Activated CD4-positive, alpha-beta T cell treated with anti-CD3 and anti-CD28 coated beads, Interleukin-2, amount 10 ng/mL, durations not matched to agents 7 days and 5 days (primary cell): ENCODE results near the gene PPA2. TPM values are rescaled to one million over a fixed set of nuclear protein-coding genes. Genes with fewer than 3 reads are reported as not detected.

Source experiments
- CTCF ChIA-PET: fragments of 350-600 bp; sonication (Branson Sonifier 250); formaldehyde crosslinking; loops from one replicate; lab custom pipeline; 2021; ENCODE audit warnings: antibody characterized with exemption; lab: Charles Lee
- POLR2A ChIA-PET: fragments of 350-600 bp; sonication (Branson Sonifier 250); formaldehyde crosslinking; loops from one replicate; lab custom pipeline; 2021; ENCODE audit warnings: antibody characterized with exemption; lab: Charles Lee
- DNase-seq: peaks from one replicate; pipeline ENCODE4 v3.0.0-alpha.2; 2020
- H3K27ac Mint-ChIP-seq: one replicate; pipeline ENCODE4 v1.8.0; 2021; ENCODE audit warnings: mild to moderate bottlenecking, moderate library complexity, mixed read lengths
- H3K27me3 Mint-ChIP-seq: one replicate; pipeline ENCODE4 v1.8.0; 2021; ENCODE audit warnings: mixed read lengths
- H3K36me3 Mint-ChIP-seq: one replicate; pipeline ENCODE4 v1.8.0; 2021; ENCODE audit warnings: low read depth, mixed read lengths
- H3K4me1 Mint-ChIP-seq: one replicate; pipeline ENCODE4 v1.8.0; 2021; ENCODE audit warnings: mixed read lengths
- H3K4me3 Mint-ChIP-seq: one replicate; pipeline ENCODE4 v1.8.0; 2021; ENCODE audit warnings: mild to moderate bottlenecking, moderate library complexity, mixed read lengths
- H3K9me3 Mint-ChIP-seq: one replicate; pipeline ENCODE4 v1.8.0; 2021; ENCODE audit warnings: mixed read lengths
- total RNA-seq, 2 experiments: library from RNA; stranded (reverse); gene quantifications; one replicate each; pipeline ENCODE4 v1.2.3, GENCODE V29; 2021

The PPA2 gene
- total RNA-seq = 10 to 100 TPM; 40.1 to 49.8 TPM

- Mint-ChIP-seq H3K36me3 (peaks cover 9% of the 10 kb centered on the region), H3K27ac (peak within 1 kb of the TSS; percentile 99), H3K4me1 (peaks cover 36% of the 10 kb centered on the region), H3K4me3 (peak within 1 kb of the TSS; percentile 98), H3K27me3 (peaks cover 4% of the 10 kb centered on the region), H3K9me3 (no peaks in the 10 kb centered on the region)
- ChIA-PET CTCF (interaction anchor here (0.8 to 2.6 kb wide), 24 partner anchors 9 to 543 kb away, joined by 3 to 13 read pairs (median 4); partner anchors contain the start of gene TET2), POLR2A (no interaction called here)
- DNase-seq = peak; percentile 68
Measured at GRCh38 chr4:105473324-105474098, at the start of gene PPA2. Gene PPA2, minus strand, starts transcription at chr4:105474062. Its CDS starts 12 bp downstream, at chr4:105474050.

DNA sequence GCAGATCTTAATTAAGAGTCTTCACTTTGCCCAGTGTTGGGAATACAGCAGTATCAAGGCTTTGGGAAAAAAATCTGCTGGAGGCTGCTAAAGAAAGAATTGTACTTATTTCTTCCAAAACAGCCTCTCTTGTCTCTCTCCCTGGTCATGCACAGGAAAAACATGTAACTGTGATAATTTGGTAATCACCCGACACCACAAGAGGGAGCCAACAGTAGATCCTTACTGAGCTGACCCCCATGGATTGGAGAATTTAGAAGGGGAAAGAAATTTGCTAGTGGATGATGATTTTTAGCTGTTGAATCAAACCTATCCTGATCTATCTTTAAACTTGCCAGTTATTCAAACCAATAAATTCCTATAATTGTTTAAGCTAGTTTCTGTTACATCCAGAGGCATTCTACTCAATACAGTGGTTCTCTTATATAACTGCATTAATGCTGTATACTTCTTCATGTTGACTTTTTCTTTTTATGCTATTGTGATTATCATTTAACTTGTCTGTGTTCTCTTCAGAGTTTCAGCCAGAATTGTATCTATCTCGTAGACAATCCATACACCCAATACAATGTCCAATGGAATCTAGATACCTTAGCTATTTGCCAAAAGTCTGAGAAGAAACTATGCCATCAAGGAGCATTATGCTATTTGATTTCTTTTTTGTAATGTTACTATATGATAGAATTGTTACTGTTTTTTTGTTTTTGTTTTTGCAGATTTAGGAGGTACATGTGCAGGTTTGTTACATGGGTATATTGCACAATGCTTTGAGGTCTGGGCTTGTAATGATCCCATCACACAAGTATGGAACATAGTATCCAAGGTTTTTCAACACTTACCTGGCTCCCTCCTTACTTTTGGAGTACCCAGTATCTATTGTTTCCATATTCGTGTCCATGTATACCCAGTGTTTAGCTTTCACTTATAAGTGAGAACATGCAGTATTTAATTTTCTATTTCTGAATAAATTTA lies 47.2 kb upstream of the PPA2 start:
- POLR2A ChIA-PET = no interaction called here
- no peak overlapping the region for H3K4me3 Mint-ChIP-seq
- CTCF ChIA-PET = no interaction called here
- no peaks in the 10 kb centered on the region for H3K4me1 Mint-ChIP-seq
- peaks cover 7% of the 10 kb centered on the region for H3K27me3 Mint-ChIP-seq
- H3K27ac Mint-ChIP-seq = no peak overlapping the region
- no peaks in the 10 kb centered on the region for H3K9me3 Mint-ChIP-seq
- no peaks in the 10 kb centered on the region for H3K36me3 Mint-ChIP-seq
- DNase-seq = peak; percentile 24

GRCh38 chr4:105510245-105510644 lies 36.4 kb upstream of the PPA2 start:
- no peaks in the 10 kb centered on the region for H3K4me1 Mint-ChIP-seq
- DNase-seq = no peak
- ChIA-PET POLR2A (no interaction called here), CTCF (no interaction called here)
- H3K9me3 Mint-ChIP-seq = peaks cover 4% of the 10 kb centered on the region
- H3K4me3 Mint-ChIP-seq = no peak overlapping the region
- peaks cover 23% of the 10 kb centered on the region for H3K27me3 Mint-ChIP-seq
- H3K36me3 Mint-ChIP-seq = no peaks in the 10 kb centered on the region
- H3K27ac Mint-ChIP-seq = no peak overlapping the region

GRCh38 chr4:105509714-105510113 lies 35.9 kb upstream of the PPA2 start:
- CTCF ChIA-PET = no interaction called here
- POLR2A ChIA-PET = no interaction called here
- Mint-ChIP-seq H3K4me1 (no peaks in the 10 kb centered on the region), H3K9me3 (peaks cover 4% of the 10 kb centered on the region), H3K27me3 (peaks cover 20% of the 10 kb centered on the region), H3K4me3 (no peak overlapping the region), H3K36me3 (no peaks in the 10 kb centered on the region), H3K27ac (no peak overlapping the region)
- no peak for DNase-seq

- ChIA-PET CTCF (no interaction called here), POLR2A (no interaction called here)
- peaks cover 15% of the 10 kb centered on the region for H3K27me3 Mint-ChIP-seq
- no peak overlapping the region for H3K4me3 Mint-ChIP-seq
- DNase-seq = no peak
- H3K4me1 Mint-ChIP-seq = no peaks in the 10 kb centered on the region
- H3K27ac Mint-ChIP-seq = no peak overlapping the region
- no peaks in the 10 kb centered on the region for H3K36me3 Mint-ChIP-seq
- H3K9me3 Mint-ChIP-seq = peaks cover 4% of the 10 kb centered on the region
Measured at GRCh38 chr4:105509291-105509690, 35.4 kb upstream of the PPA2 start.

DNA sequence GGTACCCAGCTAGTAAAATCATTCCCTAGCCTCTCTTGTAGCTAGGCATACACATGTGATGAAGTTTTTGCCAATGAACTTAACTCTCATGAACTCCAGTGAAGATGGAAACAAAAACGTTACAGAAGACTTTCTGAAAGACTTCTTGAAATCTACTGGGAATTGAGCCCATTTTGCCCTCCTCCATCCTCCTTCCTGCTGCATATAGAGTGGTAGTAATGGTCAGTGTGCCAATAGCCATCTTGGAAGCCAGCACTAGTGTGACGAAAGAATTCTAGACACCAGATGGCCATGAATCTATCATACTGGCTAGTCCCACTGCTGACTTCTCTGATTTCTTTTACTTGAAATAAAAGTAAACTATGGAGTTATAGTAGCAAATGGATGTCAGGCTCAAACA lies 30.9 kb upstream of the PPA2 start:
- Mint-ChIP-seq H3K4me3 (no peak overlapping the region), H3K9me3 (no peaks in the 10 kb centered on the region), H3K4me1 (no peaks in the 10 kb centered on the region), H3K27me3 (no peaks in the 10 kb centered on the region), H3K36me3 (no peaks in the 10 kb centered on the region), H3K27ac (no peak overlapping the region)
- ChIA-PET POLR2A (no interaction called here), CTCF (no interaction called here)
- no peak for DNase-seq

GRCh38 chr4:105503484-105503883 lies 29.6 kb upstream of the PPA2 start:
- Mint-ChIP-seq H3K27ac (no peak overlapping the region), H3K27me3 (no peaks in the 10 kb centered on the region), H3K36me3 (no peaks in the 10 kb centered on the region), H3K9me3 (no peaks in the 10 kb centered on the region), H3K4me3 (no peak overlapping the region), H3K4me1 (no peaks in the 10 kb centered on the region)
- DNase-seq = no peak
- ChIA-PET CTCF (no interaction called here), POLR2A (no interaction called here)

DNA sequence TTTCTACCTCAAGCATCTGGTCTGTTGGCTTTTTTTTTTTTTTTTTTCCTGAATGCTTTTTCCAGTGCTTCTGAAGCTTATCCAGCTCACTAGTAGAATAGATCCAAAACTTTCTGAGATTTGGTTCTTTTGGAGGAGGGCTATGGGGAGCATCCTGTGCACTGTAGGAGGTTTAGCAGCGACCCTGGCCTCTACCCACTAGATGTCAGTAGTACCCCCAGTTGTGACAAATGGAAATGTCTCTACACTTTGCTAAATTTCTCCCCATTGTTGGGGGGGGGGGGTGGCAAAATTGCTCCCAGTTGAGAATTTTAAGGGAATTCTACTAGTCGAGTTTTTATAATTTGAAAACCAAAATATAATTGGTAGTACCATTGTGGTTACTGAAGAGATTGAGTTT lies 23.0 kb upstream of the PPA2 start:
- POLR2A ChIA-PET = no interaction called here
- Mint-ChIP-seq H3K4me3 (no peak overlapping the region), H3K27ac (no peak overlapping the region), H3K36me3 (no peaks in the 10 kb centered on the region), H3K27me3 (peaks cover 11% of the 10 kb centered on the region), H3K4me1 (no peaks in the 10 kb centered on the region), H3K9me3 (peaks cover 2% of the 10 kb centered on the region)
- CTCF ChIA-PET = no interaction called here
- no peak for DNase-seq

DNA sequence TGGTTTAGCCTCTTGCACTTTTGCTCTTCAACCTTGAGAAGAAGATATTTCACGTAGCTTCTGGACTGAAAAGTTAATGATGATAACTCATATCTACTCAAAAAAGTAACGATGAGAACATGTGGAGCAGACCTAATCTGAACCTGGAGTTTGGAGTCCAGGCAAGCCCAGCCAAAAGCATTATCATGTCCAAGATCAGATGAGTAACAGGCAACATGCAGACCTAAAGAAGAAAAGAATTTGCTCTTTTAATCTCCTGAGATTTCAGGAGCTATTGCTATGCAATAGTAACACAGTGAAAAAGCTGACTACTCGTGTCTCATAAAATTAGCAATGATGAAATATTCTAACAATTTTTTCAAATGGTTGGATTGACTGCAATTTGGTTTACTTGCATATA lies 21.8 kb upstream of the PPA2 start:
- ChIA-PET CTCF (no interaction called here), POLR2A (no interaction called here)
- no peak for DNase-seq
- Mint-ChIP-seq H3K9me3 (peaks cover 2% of the 10 kb centered on the region), H3K36me3 (no peaks in the 10 kb centered on the region), H3K27ac (no peak overlapping the region), H3K4me3 (no peak overlapping the region), H3K4me1 (no peaks in the 10 kb centered on the region), H3K27me3 (peaks cover 15% of the 10 kb centered on the region)

- H3K4me3 Mint-ChIP-seq = no peak overlapping the region
- DNase-seq = no peak
- H3K27ac Mint-ChIP-seq = no peak overlapping the region
- H3K27me3 Mint-ChIP-seq = peaks cover 11% of the 10 kb centered on the region
- H3K9me3 Mint-ChIP-seq = peaks cover 6% of the 10 kb centered on the region
- ChIA-PET CTCF (no interaction called here), POLR2A (no interaction called here)
- H3K36me3 Mint-ChIP-seq = no peaks in the 10 kb centered on the region
- H3K4me1 Mint-ChIP-seq = no peaks in the 10 kb centered on the region
Measured at GRCh38 chr4:105490523-105490922, 16.7 kb upstream of the PPA2 start.

DNA sequence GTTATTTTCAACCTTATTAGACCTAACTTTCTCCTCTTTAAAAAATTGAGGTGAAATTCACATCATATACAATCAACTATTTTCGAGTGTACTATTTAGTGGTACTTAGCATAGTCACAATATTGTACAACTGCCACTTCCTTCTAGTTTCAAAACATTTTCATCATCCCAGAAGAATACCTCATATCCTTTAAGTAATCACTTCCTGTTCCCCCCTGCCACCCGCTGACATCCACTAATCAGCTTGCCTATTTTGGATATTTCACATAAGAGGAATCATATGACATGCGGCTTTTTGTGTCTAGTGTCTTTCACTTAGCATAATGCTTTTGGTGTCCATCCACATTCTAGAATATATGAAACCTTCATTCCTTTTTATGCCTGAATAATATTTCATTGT lies 10.0 kb upstream of the PPA2 start:
- Mint-ChIP-seq H3K4me3 (no peak overlapping the region), H3K27ac (no peak overlapping the region), H3K27me3 (no peaks in the 10 kb centered on the region), H3K9me3 (no peaks in the 10 kb centered on the region), H3K4me1 (no peaks in the 10 kb centered on the region), H3K36me3 (no peaks in the 10 kb centered on the region)
- ChIA-PET CTCF (interaction anchor here (1.4 kb wide), 1 partner anchor 10 kb away, joined by 3 read pairs; the partner anchor contains the start of gene PPA2), POLR2A (no interaction called here)
- DNase-seq = no peak

- H3K4me3 Mint-ChIP-seq = peak overlapping the region; percentile 98
- peak overlapping the region; percentile 99 for H3K27ac Mint-ChIP-seq
- H3K27me3 Mint-ChIP-seq = peaks cover 4% of the 10 kb centered on the region
- ChIA-PET POLR2A (no interaction called here), CTCF (interaction anchor here (0.8 to 2.6 kb wide), 23 partner anchors 8 to 544 kb away, joined by 3 to 13 read pairs (median 4); partner anchors contain the start of gene TET2)
- H3K9me3 Mint-ChIP-seq = no peaks in the 10 kb centered on the region
- H3K4me1 Mint-ChIP-seq = peaks cover 36% of the 10 kb centered on the region
- peak; percentile 78 for DNase-seq
- peaks cover 9% of the 10 kb centered on the region for H3K36me3 Mint-ChIP-seq
Measured at GRCh38 chr4:105474099-105474518, 247 bp upstream of the PPA2 start.

DNA sequence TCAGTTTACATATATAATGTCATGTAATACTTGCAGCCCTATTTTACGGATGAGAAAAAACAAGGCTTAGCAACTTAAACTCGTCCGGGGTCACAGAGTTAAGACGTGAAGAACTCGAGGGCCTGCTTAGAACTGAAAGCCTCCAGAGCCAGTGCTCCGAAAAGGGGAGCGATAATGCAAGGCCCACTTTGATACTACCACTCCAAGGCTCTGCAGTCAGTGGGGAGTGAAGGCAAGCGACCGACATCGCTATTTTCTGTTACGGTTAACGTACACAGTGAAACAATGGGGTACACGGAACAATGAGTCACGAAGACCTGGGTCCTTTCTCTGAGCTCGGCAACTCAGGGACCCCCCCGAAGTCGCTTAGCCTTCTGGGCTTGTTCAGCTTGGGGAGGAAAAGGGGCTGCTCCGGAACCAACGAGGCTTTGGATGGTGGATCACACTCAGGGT lies 965 bp downstream of the PPA2 start:
- Mint-ChIP-seq H3K9me3 (no peaks in the 10 kb centered on the region), H3K4me3 (peak overlapping the region; percentile 98), H3K4me1 (peaks cover 36% of the 10 kb centered on the region), H3K27me3 (peaks cover 4% of the 10 kb centered on the region), H3K27ac (peak overlapping the region; percentile 99), H3K36me3 (peaks cover 9% of the 10 kb centered on the region)
- ChIA-PET POLR2A (no interaction called here), CTCF (interaction anchor here (0.9 to 2.6 kb wide), 17 partner anchors 9 to 543 kb away, joined by 3 to 13 read pairs (median 4); partner anchors contain the start of gene TET2)
- DNase-seq = no peak
